SK-N-MC (cell line): Measurements from ENCODE around the gene CNGA2.

Source experiments
- EZH2 ChIP-seq: fragments of 200-600 bp; sonication (generic); IDR thresholded peaks from one replicate; pipeline ENCODE4 v1.6.1; 2017; ENCODE audit warnings: antibody characterized with exemption
- POLR2AphosphoS5 ChIP-seq: IDR thresholded peaks from 2 replicates; pipeline ENCODE4 v1.6.1; 2012; ENCODE audit warnings: mild to moderate bottlenecking, low read depth, low read length, borderline replicate concordance

DNA sequence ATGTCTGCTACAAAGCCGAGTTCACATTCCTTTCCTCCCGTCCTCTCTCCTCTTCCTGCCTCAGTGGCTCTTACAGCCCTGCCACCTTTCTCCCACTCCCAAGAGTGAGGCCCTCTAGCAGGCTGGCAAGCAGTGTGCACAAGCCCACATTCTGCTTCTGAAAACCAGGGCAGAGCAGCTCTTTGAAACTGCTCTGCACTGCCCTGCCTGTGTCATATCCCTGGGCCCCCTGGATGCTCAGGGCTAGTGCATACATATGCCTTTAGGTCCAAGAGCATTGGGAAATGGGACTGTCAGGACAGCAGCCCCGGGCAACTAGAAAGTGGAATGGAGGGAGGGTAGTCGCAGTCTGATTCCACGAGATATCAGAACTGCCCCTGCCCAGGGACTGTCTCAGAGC, 42.4 kb downstream of the CNGA2 start:
- TF ChIP-seq EZH2 (no peak), POLR2AphosphoS5 (no peak)
